Anterior cingulate cortex (tissue), 58 donors: ENCODE results near the gene THRB.
A peak's percentile ranks its signal among the peaks of the same experiment; 100 is the strongest.

ENCODE experiments used
- DNase-seq, 58 donors: peaks; one replicate each; lab custom pipeline; 2025; lab: John Stamatoyannopoulos, UW

THRB gene

GRCh38 chr3:24359645-24360462 is 134.8 kb downstream of the THRB start:
- DNase-seq: peak in 3 of 58 donors; percentile 16 to 27 (median 19)

GRCh38 chr3:24359102-24359501 is 135.5 kb downstream of the THRB start:
- DNase-seq: no peak

GRCh38 chr3:24357635-24358034 is 137.0 kb downstream of the THRB start:
- no peak for DNase-seq

- no peak for DNase-seq
Observed at GRCh38 chr3:24355806-24356205, 138.8 kb downstream of the THRB start.

- no peak for DNase-seq
Observed at GRCh38 chr3:24354230-24354629, 140.4 kb downstream of the THRB start.

GRCh38 chr3:24352893-24353553 is 141.6 kb downstream of the THRB start:
- DNase-seq: no peak

GRCh38 chr3:24351779-24352469 is 142.7 kb downstream of the THRB start:
- DNase-seq: peak in 3 of 58 donors; percentile 7 to 28 (median 10)

- DNase-seq: no peak
Observed at GRCh38 chr3:24349367-24350019, 145.2 kb downstream of the THRB start.

GRCh38 chr3:24348348-24348747 is 146.3 kb downstream of the THRB start:
- no peak for DNase-seq

- peak in 1 of 58 donors; percentile 3 for DNase-seq
Observed at GRCh38 chr3:24344784-24345439, 149.7 kb downstream of the THRB start.

GRCh38 chr3:24343084-24343783 is 151.4 kb downstream of the THRB start:
- DNase-seq: no peak

- DNase-seq: no peak
Observed at GRCh38 chr3:24342275-24342674, 152.4 kb downstream of the THRB start.

- DNase-seq: no peak
Observed at GRCh38 chr3:24341668-24342067, 153.0 kb downstream of the THRB start.

- DNase-seq: no peak
Observed at GRCh38 chr3:24340966-24341365, 153.7 kb downstream of the THRB start.

GRCh38 chr3:24340161-24340560 is 154.5 kb downstream of the THRB start:
- no peak for DNase-seq

GRCh38 chr3:24339266-24339825 is 155.3 kb downstream of the THRB start:
- DNase-seq: no peak

GRCh38 chr3:24338409-24339130 is 156.1 kb downstream of the THRB start:
- DNase-seq: no peak

GRCh38 chr3:24336101-24336500 is 158.5 kb downstream of the THRB start:
- DNase-seq: peak in 37 of 58 donors; percentile 2 to 71 (median 32)

- DNase-seq: no peak
Observed at GRCh38 chr3:24332092-24332491, 162.6 kb downstream of the THRB start.
